ENCODE data around the gene FABP7.

Gene FABP7

GRCh38 chr6:122798099-122798641 is 18.7 kb downstream of the FABP7 start:
- no peak for DNase-seq (ENCODE audit: low read depth)

DNA sequence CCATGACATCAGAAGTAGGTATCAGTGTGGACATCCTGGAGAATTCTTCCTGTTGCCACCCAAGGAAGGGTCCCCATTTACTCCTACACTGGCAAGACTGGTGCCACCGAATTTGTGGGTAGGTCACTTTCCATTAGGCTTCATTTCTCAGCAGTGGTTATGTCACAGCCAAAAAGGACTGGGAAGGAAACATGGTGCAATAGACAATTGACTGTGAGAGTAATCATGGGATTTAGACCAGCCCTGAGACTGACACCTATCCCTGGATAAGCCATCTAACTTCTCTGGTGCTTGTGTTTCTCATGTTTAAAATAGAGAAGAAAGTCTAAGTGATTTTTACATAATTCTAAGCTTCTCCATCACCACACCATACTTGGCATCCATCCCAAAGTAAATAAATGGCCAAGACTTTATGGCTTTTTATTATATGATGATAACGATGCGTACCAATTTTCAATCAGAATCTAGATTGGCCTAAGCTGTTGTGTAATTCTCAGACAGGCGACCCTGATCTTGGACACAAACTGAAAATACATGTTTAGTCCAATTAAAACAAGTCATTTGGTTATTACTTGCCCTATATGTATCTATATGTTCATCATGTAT is 19.7 kb downstream of the FABP7 start:
- DNase-seq (ENCODE audit: low read depth): no peak

- no peak for DNase-seq (ENCODE audit: low read depth)
These were observed 20.6 kb downstream of the FABP7 start for GRCh38 chr6:122799916-122800686.

DNA sequence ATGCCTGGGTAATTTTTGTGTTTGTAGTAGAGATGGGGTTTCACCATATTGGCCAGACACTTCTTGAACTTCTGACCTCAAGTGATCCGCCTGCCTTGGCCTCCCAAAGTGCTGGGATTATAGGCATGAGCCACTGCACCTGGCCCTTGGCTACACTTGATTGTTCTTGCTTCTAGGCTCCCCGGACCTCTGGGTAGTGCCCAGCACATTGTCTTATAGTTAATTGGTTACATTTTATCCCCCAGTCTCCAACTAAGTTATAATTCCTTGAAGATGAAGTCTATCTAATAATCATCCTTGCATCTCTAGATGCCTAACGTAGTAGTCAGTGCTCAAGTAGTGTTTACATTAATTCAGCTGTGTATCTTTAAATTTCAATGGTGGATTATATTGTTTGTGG is 21.4 kb downstream of the FABP7 start:
- no peak for DNase-seq (ENCODE audit: low read depth)

- DNase-seq (ENCODE audit: low read depth): no peak
These were observed 21.9 kb downstream of the FABP7 start for GRCh38 chr6:122801397-122801796.

GRCh38 chr6:122803171-122803661 is 23.7 kb downstream of the FABP7 start:
- DNase-seq (ENCODE audit: low read depth): no peak

- no peak for DNase-seq (ENCODE audit: low read depth)
These were observed 25.5 kb downstream of the FABP7 start for GRCh38 chr6:122804962-122805485.

GRCh38 chr6:122806291-122806690 is 26.8 kb downstream of the FABP7 start:
- no peak for DNase-seq (ENCODE audit: low read depth)

GRCh38 chr6:122808121-122808885 is 28.8 kb downstream of the FABP7 start:
- DNase-seq (ENCODE audit: low read depth): no peak

DNA sequence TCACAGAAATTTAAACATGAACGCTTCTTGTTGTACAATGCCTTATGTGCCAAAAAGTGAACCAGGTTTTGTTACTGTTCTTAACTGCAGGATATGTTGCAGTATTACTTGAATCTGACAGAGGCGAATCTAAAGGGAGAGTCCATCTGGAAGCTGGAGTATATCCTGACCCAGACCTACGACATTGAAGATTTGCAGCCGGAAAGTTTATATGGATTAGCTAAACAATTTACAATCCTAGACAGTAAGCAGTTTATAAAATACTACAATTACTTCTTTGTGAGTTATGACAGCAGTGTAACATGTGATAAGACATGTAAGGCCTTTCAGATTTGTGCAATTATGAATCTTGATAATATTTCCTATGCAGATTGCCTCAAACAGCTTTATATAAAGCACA is 29.5 kb downstream of the FABP7 start:
- DNase-seq (ENCODE audit: low read depth): no peak

DNA sequence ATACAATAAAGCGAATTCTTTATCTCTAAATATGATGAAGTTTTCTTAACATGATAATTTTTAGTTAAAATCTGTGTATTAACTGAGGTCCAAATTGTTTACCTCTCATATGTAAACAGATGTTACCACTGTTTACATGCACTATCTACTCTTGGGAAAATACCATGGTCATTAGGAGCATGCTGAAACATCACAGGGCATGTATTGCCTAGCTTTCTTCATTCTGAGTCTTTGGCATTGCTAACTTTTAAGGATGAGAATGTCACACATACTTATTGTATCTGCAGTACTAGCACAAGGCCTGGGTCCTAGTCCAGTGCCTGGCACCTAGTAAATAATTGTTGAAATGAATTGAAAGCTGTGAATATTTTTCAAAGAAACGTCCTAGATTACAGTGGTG is 30.2 kb downstream of the FABP7 start:
- DNase-seq (ENCODE audit: low read depth): no peak

- DNase-seq (ENCODE audit: low read depth): no peak
These were observed 30.7 kb downstream of the FABP7 start for GRCh38 chr6:122810189-122810588.

DNA sequence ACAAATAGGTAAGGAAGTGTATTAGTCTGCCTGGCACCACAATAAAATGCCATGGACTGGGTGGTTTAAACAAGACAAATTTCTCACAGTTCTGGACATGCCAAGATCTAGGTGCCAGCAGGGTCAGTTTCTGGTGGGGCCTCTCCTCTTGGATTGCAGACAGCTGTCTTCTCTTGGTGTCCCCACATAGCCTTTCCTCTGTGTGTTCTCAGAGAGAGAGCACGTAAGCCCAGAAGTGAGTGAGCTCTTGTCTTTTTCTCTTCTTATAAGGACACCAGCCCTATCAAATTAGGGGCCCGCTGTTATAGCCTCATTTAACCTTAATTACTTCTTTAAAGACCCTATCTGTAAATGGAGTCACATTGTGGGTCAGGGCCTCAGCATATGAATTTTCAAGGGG is 37.8 kb downstream of the FABP7 start:
- no peak for DNase-seq (ENCODE audit: low read depth)

- DNase-seq (ENCODE audit: low read depth): no peak
These were observed 38.2 kb downstream of the FABP7 start for GRCh38 chr6:122817766-122818165.

GRCh38 chr6:122818866-122819265 is 39.4 kb downstream of the FABP7 start:
- no peak for DNase-seq (ENCODE audit: low read depth)

DNA sequence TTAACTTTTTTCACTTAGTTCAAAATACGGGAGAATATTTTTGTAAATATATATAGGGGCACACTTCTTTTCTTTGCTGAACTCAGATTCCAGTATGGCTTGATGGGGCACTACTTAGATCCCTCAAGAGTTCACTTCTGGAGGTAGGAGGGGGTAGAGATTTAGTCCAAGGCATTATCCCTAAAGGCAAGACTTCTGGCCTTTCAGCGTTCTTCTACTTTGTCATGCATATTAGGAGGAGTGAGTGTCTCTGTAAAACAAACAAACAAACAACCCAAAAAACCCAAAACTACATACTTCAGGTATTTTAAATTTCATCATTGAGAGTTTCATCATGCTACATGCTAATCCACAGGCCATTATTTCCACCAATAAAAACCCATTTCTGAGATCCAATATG is 41.6 kb downstream of the FABP7 start:
- no peak for DNase-seq (ENCODE audit: low read depth)

GRCh38 chr6:122825163-122825562 is 45.6 kb downstream of the FABP7 start:
- DNase-seq (ENCODE audit: low read depth): no peak

GRCh38 chr6:122829456-122829855 is 49.9 kb downstream of the FABP7 start:
- DNase-seq (ENCODE audit: low read depth): no peak

DNA sequence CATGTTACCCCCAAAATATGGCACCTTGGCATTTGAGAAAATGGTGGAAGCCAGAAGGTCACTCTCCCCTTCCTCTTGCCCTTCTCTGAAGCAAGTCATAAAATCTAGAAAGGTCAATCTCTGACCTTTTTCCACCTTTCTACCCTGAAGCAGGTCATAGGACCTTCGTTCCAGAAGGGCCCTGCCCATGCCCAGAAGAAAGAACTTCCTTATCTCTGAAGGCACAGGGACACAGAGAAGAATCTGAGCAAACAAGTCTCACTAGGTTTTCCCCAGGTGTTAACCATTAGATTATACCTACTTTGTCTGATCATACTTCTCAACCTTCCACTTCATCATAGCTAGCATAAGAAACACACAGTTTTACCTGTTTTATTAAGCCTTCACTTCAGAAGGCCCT is 52.0 kb downstream of the FABP7 start:
- DNase-seq (ENCODE audit: low read depth): no peak

DNA sequence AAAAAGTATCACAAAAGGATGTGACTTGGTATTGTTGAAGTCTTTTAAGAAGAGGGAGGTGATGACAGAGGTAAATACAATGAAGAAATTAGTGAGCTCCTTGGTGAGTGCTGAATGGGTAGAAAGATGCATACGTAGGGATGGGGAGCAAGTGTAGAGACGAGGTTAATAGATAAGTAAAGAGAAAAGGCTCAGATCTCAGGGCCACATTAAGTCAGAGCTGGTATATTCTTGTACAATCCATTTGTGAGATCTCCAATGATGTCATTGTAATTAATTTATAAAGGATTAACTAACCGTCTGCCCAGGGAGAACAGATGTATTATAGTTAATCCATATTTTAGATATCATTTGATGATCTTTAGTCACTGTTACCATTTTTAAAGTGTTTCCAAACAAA is 52.9 kb downstream of the FABP7 start:
- no peak for DNase-seq (ENCODE audit: low read depth)

GRCh38 chr6:122833021-122833491 is 53.5 kb downstream of the FABP7 start:
- DNase-seq (ENCODE audit: low read depth): no peak

Measured in stimulated activated CD4-positive, alpha-beta T cell treated with anti-CD3 and anti-CD28 coated beads, Interleukin-2, amount 100 ng/mL, for 4 hours (primary cell).